Stimulated activated CD8-positive, alpha-beta memory T cell treated with anti-CD3 and anti-CD28 coated beads, Interleukin-7, amount 100 ng/mL, for 4 hours (primary cell): ENCODE measurements around the gene PTPRN2.
"Not testable (repeated sequence)": the region's sequence is repeated elsewhere in the genome, so short reads cannot be mapped to it uniquely, and the experiment has no call there.

Experiments
- DNase-seq, 2 donors: peaks; one replicate each; pipeline ENCODE4 v3.0.0-alpha.2; 2020; ENCODE audit warnings: low read depth in 2 of 2

The PTPRN2 gene

DNA sequence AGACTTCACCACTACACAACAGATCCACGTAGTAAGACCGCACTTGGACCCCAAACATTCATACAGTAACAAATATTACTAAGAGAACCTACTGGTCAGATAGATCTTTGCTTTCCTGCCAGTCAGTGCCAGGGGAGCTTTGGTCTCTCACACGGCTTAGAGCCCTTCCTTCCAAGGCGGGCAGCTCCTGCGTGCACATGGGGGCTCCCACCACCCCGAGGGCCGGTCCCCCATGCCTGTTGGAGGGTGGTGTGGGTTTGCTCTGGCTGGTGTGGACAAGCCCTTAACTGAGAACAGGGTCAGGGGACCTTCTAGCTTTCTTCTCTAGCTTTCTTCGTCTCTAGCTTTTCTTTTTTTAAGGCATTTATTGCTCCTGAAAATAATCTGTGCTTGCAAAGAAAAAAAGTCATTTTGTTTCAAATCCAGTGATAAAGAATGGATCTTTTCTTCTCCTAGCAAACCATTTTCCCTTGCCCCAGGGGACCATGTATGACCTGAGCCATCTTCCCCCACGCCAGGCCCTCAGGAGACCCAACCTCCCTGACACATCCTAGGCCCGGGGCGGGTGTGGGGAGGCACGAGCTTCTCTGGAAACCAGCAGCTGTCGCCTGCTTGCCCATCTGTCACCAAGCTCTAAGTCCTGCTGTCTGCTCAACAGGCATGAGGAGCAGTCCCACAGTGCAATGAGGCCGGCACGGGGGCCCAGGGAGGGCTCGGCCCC lies 591.1 kb downstream of the PTPRN2 start:
- DNase-seq: no peak

DNA sequence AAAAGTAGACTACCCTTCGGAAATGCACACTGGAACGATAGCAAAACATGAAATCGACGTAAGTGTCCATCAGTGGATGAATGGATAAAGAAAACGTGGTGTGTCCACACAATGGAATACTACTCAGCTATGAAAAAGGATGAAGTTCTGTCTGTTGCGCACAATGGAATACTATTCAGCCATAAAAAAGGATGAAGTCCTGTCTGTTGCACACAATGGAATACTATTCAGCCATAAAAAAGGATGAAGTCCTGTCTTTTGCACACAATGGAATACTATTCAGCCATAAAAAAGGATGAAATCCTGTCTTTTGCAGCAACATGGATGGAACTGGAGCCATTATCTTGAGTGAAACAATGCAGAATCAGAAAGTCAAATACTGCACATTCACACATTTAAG lies 591.8 kb downstream of the PTPRN2 start:
- no peak for DNase-seq

DNA sequence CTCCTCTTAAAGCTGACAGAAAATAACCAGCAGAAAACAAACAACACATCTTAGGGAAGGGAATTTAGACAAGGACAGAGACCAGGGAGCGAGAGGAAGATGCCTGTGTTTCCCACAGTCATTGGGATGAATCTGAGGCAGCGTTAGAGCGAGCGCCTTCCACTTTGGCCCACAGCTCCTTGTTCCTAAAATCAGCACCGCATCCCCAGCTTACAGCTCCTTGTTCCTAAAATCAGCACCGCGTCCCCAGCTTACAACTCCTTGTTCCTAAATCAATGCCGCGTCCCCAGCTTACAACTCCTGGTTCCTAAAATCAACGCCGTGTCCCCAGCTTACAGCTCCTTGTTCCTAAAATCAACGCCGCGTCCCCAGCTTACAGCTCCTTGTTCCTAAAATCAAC lies 593.3 kb downstream of the PTPRN2 start:
- DNase-seq: no peak

DNA sequence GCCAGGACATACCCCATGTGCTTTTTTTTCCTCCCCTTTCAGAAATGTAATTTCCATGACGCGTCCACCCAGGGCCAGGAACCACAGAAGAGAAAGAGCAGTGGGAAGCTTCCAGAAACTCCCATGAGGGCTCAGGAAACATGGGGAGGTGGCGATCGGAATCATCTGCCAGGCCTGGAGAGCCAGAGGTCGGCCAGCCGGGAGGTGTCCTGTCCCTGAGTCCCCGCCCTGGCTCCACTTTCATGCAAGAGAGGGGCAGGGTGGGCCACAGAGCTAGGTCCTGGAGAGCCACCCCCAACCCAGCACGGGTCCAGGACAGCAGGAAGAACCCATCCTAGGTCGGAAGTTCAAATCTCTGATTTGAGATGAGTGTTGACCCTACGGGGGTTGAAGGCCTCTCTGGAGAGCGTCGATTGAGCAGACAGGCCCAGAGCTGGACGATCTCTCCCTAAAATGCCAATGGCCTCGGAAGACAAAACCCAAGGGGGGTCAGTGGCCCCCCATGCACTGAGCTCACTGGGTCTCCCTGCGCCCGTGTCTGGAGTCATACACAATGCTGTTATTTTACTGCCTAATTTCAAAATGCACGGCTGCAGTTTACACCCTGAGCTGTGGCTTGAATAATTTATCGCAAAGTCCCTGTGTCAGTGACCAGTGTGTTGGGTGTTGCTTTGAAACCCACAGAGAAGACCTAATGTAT lies 594.1 kb downstream of the PTPRN2 start:
- no peak for DNase-seq

DNA sequence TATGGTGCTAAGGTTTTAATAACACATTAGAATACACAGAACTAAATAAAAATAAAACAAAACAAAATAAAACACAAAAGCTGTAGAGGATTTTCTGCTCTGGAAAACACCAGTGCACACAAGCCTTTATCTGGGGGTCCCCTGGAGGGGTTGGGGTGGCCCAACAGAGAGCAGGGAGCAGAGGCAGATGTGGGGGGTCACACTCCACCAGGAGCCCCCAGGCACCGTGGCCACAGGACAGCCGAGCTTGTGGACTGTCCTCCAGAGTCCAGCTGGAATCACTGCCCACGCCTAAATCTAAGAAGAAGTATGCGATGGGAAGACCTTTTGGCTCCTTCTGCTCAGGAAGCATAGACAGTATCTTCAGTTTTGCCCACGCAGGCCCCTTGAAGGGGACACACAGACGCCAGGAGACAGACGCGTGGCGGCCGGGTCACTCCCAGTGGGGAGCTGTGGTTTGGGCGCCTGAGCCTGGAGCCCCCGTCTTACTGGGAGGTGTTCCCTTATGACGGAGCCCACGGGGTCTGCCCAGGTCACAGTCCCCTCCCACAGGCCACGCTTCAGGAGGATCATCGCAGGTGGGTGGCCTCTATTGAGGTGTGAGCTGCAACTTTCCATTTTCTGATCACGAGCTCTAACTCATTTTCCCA lies 595.0 kb downstream of the PTPRN2 start:
- no peak for DNase-seq

DNA sequence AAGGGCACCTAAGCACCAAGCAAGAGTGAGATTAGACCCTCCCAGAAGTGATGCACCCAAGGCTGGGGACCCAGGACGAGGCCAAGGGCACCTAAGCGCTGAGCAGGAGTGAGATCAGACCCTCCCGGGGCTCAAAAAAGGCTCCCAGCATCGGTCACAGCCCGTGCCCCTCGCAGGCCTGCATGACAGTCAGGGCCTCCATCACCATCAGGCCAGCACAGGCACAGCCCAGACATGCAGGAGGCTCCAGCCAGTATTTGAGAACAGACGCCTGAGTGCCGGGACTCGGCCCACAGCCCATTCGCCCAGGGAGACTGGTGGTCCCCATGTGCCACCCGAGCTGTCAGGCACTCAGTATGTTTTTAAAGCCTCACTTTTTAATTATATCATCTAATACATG lies 595.9 kb downstream of the PTPRN2 start:
- DNase-seq: no peak

DNA sequence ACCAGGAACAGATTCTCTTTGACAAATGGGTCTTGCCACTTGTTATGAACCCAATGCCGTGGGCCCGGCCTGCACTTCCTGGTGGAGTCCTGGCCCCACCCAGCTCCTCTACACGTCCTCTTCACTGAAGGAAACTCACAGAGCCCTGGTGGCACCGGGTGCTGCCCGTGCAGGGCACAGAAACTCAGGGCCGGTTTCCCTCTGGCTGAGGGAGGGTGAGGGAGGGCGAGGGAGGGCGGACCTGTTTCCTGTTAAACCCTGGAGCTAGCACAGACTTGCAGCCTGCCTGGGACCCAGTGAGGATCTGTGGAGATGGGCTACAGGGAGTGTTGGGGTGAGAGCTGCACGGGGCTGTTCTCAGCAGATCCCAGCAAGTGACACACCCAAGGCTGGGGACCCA lies 596.3 kb downstream of the PTPRN2 start:
- DNase-seq: no peak

DNA sequence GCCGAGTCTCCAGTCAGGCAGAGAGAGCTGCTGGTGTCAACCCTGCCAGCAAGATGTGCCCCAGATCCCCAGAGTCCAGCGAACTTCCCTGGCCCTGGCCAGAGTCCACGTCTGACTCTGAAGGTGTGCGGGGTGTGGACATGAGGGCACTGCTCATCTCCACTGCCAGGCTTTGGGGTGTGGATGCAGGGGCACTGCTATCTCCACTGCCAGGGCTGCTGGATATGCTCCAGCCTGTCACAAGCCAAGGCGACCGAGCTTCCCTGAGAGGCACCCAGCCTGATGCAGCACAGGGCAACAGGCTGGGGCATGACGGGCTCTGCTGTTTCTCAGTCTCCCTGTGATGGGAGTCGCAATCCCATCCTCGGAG lies 596.8 kb downstream of the PTPRN2 start:
- DNase-seq: no peak

DNA sequence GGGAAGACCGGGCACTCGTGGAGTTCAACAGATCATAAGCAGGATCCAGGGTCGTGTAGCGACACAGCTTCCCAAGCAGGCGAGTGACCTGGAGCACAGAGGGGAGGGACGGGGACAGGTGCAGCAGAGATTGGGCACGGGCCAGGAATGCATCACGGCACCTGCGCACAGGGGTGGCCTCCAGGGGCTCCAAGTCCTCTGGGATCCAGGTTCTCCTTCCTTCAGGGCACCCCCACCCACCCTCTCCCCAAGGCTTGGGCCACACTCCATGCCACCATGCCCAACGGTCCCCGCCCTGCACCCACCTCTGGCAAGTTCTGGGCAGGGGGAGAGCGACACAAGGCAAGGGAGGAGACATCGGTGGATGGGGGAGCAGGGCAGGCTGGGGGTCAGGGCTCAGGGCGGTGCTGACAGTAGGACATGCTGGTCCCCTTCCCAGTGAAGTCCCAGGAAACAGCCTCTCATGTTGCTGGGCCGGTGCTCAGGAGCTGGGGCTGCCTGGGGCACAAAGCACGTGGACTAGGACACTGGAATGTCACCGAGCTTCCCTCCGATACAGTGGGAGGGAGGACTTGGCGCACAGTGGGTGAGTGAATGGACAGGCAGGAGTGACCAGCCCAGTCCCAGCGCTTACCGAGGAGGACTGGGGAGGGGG lies 597.3 kb downstream of the PTPRN2 start:
- no peak for DNase-seq

DNA sequence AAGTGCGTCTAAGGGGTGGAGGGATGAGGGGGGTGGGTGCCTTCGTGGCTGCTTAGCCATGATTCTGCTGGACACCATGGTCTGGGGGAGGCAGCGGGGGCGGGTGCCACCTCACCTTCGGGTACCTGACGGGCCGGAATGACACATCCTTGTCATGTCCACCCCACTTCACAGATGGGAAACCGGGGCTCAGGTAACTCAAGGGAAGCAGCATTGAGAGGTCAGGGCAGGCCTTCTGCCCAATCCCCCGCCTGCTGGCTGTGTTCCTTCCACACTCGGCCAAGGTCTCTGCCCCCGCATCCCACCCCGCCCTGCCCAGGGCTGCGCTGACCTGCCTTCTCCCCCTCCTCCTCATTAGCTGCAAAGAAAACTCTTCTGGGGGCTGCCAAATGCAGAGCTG lies 598.0 kb downstream of the PTPRN2 start:
- no peak for DNase-seq

DNA sequence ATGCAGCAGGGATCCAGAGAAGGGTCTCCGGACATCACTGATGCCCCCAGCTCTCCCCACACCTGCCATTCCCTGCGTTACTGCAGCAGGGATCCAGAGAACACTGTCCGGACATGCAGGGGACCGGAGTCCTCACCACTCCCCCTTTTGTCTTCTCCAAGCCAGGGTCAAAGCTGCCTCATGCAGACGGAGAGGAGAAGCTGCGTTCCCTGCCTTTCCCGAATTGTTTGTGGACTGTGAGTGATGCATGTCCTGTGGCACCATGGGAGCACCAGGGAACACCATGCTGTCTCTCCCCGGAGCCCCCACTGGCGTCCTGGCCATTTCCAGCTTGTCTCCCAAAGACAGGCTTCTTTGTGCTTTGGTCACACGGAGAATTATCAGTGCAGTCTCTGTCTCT lies 599.7 kb downstream of the PTPRN2 start:
- no peak for DNase-seq

DNA sequence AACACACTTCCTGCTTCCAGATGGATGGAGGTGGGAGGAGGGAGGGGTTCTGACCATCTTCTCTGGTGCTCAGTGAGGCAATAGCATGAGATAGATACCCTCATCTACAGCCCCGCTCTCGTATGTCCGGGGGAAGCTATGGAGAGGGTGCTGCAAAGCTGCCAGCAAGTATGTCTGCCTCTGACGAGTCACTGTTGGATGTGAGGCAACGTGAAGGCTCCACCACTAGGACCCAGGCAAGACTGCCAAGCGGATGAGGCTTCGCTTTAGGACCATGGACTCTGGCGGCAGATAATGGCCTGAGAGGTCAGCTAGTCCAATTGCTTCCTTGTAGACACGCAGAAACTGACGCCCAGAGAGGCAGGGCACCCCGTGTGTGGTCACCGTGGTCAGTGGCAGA lies 601.6 kb downstream of the PTPRN2 start:
- DNase-seq: no peak

DNA sequence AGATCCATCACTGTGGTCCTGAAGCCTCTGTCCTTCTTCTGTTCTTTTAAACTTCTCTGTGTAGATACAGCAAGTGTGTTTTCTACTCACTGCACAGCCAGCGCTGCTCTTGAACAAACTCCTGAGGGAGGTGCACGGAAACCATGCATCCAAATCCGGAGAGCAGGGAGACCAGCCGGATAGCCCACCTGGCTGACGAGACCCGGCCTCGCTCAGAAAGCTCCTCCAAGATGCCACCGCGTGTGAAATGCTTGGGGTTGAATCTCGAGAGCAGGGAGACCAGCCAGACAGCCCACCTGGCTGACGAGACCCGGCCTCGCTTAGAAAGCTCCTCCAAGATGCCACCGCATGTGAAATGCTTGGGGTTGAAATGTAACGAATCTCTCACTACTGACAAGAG lies 602.0 kb downstream of the PTPRN2 start:
- DNase-seq: no peak

DNA sequence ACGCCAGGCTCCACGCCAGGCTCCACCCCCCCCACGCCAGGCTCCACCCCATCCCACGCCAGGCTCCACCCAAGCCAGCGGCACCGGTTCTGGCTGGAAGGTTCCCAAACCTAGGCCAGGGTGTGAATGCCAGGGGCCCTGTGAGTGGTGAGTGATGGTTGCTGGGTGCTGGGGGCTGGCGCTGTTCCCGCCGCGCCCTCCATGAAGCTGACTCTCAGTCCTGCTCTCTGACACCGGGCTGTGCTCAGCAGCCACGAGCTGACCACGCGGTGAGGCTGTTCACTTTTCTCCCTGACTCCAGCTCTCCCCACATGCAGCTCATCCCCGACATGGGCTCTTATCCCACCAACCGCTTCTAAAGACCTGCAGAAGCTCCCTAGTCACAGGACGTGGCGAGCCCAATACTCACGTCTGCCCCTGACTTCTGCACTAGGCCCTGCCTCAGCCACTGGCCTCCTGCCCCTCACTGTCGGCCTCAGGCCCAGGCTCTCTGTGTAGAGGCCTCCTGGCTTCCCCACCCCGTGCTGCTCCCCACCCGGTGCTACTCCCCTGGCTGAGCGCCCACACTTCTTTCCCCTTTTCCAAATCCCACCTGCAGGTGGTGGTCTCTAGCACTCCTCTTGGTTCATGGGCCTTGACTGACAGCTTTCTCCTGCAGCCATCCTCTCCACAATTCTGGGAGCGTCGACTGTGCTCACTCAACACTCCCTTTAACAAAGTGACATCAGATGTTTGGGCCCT lies 603.0 kb downstream of the PTPRN2 start:
- DNase-seq: no peak

DNA sequence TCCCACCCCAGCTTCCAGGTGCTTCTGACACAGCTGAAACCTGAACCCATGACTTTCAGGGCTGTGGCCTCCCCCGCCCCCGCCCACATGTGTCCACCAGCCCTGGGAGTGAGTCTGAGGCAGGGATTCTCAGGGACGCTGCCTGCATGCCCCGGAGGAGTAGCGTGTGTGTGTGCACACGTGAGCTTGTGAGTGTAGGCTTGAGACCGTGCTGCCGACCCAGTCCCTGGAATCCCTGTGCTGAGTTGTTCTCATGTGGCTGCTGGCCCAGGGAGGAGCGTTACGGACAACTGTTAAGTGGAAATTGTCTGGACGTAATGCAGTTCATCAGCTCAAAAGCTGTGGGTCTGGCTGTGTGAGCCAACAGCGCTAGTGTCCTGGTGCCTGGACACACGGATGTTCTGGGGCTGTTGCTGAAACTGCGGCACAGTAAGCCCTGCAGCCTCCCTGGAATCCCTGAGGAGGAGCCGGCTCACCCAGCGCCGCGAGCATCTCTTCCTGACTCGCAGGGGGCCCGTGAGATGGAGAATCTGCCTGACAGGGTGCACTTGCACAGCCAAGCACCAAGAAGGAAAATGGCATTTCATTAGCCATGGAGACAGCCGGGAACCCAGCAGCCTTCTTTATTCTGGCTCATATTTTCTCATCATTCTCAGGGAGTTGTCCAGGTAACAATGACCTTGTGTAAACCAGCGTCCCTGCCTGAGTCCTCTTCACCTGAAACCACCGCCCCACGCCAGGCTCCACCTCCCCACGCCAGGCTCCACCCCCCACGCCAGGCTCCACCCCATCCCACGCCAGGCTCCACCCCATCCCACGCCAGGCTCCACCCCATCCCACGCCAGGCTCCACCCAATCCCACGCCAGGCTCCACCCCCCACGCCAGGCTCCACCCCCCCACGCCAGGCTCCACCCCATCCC lies 603.9 kb downstream of the PTPRN2 start:
- DNase-seq: no peak

DNA sequence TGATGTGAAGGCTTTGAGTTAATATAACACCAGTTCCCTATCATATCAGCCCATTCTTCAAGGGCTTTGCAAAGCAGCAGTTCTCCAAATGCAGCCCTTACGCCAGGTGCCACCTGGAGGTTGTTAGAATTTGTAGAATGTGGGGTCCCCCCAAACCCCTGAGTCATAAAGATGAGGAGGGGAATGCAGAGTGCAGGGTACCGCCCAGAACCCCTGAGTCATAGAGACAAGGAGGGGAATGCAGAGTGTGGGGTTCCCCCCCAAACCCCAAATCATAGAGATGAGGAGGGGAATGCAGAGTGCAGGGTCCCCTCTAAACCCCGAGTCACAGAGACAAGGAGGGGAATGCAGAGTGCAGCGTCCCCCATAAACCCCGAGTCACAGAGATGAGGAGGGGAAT lies 605.8 kb downstream of the PTPRN2 start:
- DNase-seq: no peak

DNA sequence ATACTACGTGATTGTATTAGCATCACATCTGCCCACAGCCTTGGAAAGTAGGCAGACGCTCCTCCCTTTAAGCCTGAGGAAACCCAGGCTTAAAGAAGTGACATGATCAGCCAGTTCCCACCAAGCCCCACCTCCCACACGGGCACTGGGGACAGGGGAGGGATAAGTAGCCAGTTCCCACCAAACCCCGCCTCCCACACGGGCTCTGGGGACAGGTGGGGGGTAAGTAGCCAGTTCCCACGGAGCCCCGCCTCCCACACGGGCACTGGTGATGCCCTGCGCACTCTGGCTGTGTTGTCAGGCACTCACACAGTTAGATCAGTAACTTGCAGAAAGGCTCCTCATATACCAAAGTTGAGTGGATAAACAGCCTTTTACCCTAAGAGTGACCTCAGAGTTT lies 606.8 kb downstream of the PTPRN2 start:
- no peak for DNase-seq

DNA sequence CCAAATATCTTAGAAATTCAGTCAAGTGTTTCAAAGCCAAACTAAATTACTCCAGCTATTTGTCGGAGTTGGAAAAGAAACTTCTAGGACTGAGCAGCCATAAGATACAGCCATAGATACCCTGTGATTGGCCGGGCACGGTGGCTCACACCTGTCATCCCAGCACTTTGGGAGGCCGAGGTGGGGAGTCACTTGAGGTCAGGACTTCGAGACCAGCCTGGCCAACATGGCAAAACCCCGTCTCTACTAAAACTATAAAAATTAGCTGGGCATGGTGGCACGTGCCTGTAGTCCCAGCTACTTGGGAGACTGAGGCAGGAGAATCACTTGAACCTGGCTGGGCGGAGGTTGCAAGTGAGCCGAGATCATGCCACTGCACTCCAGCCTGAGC lies 607.3 kb downstream of the PTPRN2 start:
- DNase-seq: not testable (repeated sequence)

DNA sequence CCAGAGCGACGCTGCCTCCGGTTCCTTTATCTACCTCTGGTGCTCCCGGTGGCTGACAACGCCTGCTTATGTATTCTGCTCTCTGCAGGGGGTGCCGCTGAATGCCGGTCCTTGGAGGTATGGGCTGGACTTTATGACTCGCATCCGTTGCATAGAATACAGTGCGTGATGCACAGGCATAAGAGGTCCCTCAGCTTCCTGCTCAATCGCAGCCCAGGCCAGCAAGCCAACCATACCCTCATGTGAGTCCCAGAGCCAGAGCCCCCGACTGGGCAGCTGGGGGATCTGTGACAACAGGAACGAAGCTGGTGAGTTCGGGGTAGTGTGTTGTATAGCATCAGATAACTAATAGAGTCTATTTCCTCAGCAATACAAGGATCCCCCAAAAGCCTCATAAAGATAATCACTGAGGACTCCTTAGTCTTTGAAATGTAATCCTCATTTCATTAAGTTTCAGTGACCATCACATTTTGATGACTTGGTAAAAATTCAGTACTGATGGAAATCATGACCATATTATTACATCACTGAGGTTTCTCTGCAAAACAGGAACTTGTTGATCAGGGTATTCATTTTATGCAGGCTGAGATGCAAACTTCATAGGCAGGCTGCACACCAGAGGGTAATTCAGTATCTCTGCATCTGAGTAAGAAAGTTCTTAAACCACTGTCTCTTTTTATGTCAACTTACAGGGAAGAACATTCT lies 607.8 kb downstream of the PTPRN2 start:
- DNase-seq: no peak

DNA sequence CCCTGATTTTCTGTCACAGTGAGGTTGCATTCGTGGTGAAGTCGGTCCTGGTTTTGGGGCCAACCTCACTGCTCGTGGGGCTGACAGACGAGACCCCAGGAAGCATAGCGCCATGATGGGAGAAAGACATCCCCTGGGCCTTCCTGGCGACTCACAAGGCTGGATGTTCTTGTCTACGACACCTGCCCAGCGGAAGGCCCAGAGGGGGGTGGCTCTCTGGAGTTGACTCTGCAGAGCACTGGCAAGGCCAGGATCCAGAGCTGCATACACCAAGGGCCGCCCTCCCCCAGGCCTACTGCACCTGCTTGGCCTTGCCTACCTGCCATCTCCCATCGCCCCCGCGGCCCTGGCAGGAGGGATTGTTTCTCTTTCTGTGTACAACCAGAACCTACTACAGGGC lies 608.9 kb downstream of the PTPRN2 start:
- DNase-seq: no peak
